ENCODE results near the gene NTN4. TPM values are rescaled to one million over a fixed set of nuclear protein-coding genes. Genes with fewer than 3 reads are reported as not detected.

The NTN4 gene
- total and polyA plus RNA-seq, 4 donors: 3.2 to 30.5 (median 15.0) TPM

GRCh38 chr12:95613021-95613420 lies 177.5 kb downstream of the NTN4 start:
- no peak for TF ChIP-seq REST (IDR thresholded peaks at IDR 0.05)
- no peak for TF ChIP-seq RAD21 (IDR thresholded peaks at IDR 0.05)
- TF ChIP-seq TAF1 (conservative IDR thresholded peaks at IDR 0.05): no peak
- no peak for TF ChIP-seq EGR1 (IDR thresholded peaks at IDR 0.05; ENCODE audit: low read depth in 2 of 2)
- no peak for TF ChIP-seq ZBTB33 (IDR thresholded peaks at IDR 0.05)
- TF ChIP-seq HNF4G (IDR thresholded peaks at IDR 0.05): no peak
- no peak for TF ChIP-seq SP1 (IDR thresholded peaks at IDR 0.05)
- TF ChIP-seq JUND (IDR thresholded peaks at IDR 0.05): no peak
- TF ChIP-seq CTCF (IDR thresholded peaks at IDR 0.05; ENCODE audit: low read depth, low read length, missing input control): no peak
- no peak for TF ChIP-seq FOXA2 (IDR thresholded peaks at IDR 0.05)
- TF ChIP-seq YY1 (IDR thresholded peaks at IDR 0.05): no peak
- no peak for TF ChIP-seq RXRA (IDR thresholded peaks at IDR 0.05)
- TF ChIP-seq MAX (IDR thresholded peaks at IDR 0.05): no peak
- no peak for TF ChIP-seq NR2F2 (IDR thresholded peaks at IDR 0.05)
- no peak for TF ChIP-seq GABPA (IDR thresholded peaks at IDR 0.05 in 1 of 2, conservative IDR thresholded peaks at IDR 0.05 in 1 of 2)
- no peak for TF ChIP-seq FOXA1 (IDR thresholded peaks at IDR 0.05)
- no peak overlapping the region for H3K4me3 ChIP-seq (ENCODE audit: low read depth in 1 of 3, low read length in 3 of 3)
- H3K27ac ChIP-seq (ENCODE audit: low read depth in 1 of 2, low read length in 2 of 2): no peak overlapping the region
- no peaks in the 10 kb centered on the region for H3K27me3 ChIP-seq (ENCODE audit: control insufficient read depth in 4 of 4, insufficient read depth in 4 of 4, low read length in 3 of 4)
- H3K36me3 ChIP-seq (ENCODE audit: control insufficient read depth in 4 of 4, insufficient read depth in 3 of 4, low read depth in 1 of 4, low read length in 3 of 4): peaks cover 0 to 1% (median 0%) of the 10 kb centered on the region in 4 donors
- peaks cover 0 to 4% (median 1%) of the 10 kb centered on the region in 4 donors for H3K4me1 ChIP-seq (ENCODE audit: control insufficient read depth in 4 of 4, insufficient read depth in 4 of 4, low read length in 3 of 4)
- no peaks in the 10 kb centered on the region for H3K9me3 ChIP-seq (ENCODE audit: control insufficient read depth in 4 of 4, low read length in 3 of 4)
- H3K9ac ChIP-seq (ENCODE audit: low read depth in 1 of 2, low read length in 2 of 2): no peak overlapping the region
- 96% methylated on average over 7 of the region's 7 CpGs for WGBS
- DNase-seq (ENCODE audit: low spot score): no peak

GRCh38 chr12:95611676-95612309 lies 178.8 kb downstream of the NTN4 start:
- no peak overlapping the region for H3K27ac ChIP-seq (ENCODE audit: low read depth in 1 of 2, low read length in 2 of 2)
- TF ChIP-seq ATF3 (IDR thresholded peaks at IDR 0.05) (no peak), REST (IDR thresholded peaks at IDR 0.05) (no peak), JUND (IDR thresholded peaks at IDR 0.05) (no peak), HNF4G (IDR thresholded peaks at IDR 0.05) (no peak), ZBTB33 (IDR thresholded peaks at IDR 0.05) (no peak), RAD21 (IDR thresholded peaks at IDR 0.05) (no peak), GABPA (IDR thresholded peaks at IDR 0.05 in 1 of 2, conservative IDR thresholded peaks at IDR 0.05 in 1 of 2) (no peak), NR2F2 (IDR thresholded peaks at IDR 0.05) (no peak)

More at GRCh38 chr12:95611676-95612309, 178.8 kb downstream of the NTN4 start:
- Histone ChIP-seq H3K36me3 (ENCODE audit: control insufficient read depth in 4 of 4, insufficient read depth in 3 of 4, low read depth in 1 of 4, low read length in 3 of 4) (peaks cover 0 to 1% (median 0%) of the 10 kb centered on the region in 4 donors), H3K9me3 (ENCODE audit: control insufficient read depth in 4 of 4, low read length in 3 of 4) (no peaks in the 10 kb centered on the region), H3K27me3 (ENCODE audit: control insufficient read depth in 4 of 4, insufficient read depth in 4 of 4, low read length in 3 of 4) (no peaks in the 10 kb centered on the region), H3K4me3 (ENCODE audit: low read depth in 1 of 3, low read length in 3 of 3) (no peak overlapping the region), H3K4me1 (ENCODE audit: control insufficient read depth in 4 of 4, insufficient read depth in 4 of 4, low read length in 3 of 4) (peaks cover 0 to 5% (median 4%) of the 10 kb centered on the region in 4 donors), H3K9ac (ENCODE audit: low read depth in 1 of 2, low read length in 2 of 2) (no peak overlapping the region)
- no peak for DNase-seq (ENCODE audit: low spot score)
- WGBS: 81% methylated on average over 2 of the region's 2 CpGs

Data from liver (tissue), 9 donors.